Liver (tissue), 3 donors: ENCODE data around the gene TMEM218.

Source experiments
- ATF3 ChIP-seq: IDR thresholded peaks from 2 replicates; pipeline ENCODE4 v1.6.1; 2016; ENCODE audit warnings: antibody characterized with exemption
- CTCF ChIP-seq: fragments of 150-350 bp; IDR thresholded peaks from 2 replicates; pipeline ENCODE4 v1.5.1; 2017; ENCODE audit warnings: improper control_type of control experiment, low read depth, low read length; ENCODE audit not compliant: missing input control
- NR2F2 ChIP-seq: IDR thresholded peaks from 2 replicates; pipeline ENCODE4 v1.6.1; 2016; ENCODE audit warnings: antibody characterized with exemption
- RAD21 ChIP-seq, 2 donors: IDR thresholded peaks; 2 replicates each; pipeline ENCODE4 v1.6.1; 2016; ENCODE audit warnings: antibody characterized with exemption in 2 of 2, mild to moderate bottlenecking in 2 of 2
- donor health status: healthy.
- donor health status: healthy.

- TF ChIP-seq NR2F2 (no peak), ATF3 (no peak), CTCF (no peak), RAD21 (IDR thresholded peaks at IDR 0.05) (no peak)
Observed at GRCh38 chr11:125129316-125129993, 18.0 kb upstream of the TMEM218 start.
